HepG2 (cell line): ENCODE results near the gene VIT. TPM values are rescaled to one million over a fixed set of nuclear protein-coding genes. Genes with fewer than 3 reads are reported as not detected.

Experiments used
- BORCS8-MEF2B ChIP-seq: sonication (generic); formaldehyde crosslinking; IDR thresholded peaks from 2 replicates; pipeline ENCODE4 v1.8.0; 2022; ENCODE audit warnings: mild to moderate bottlenecking, missing genetic modification reagents
- EHMT2 ChIP-seq: fragments of 200-600 bp; sonication (generic); IDR thresholded peaks from 2 replicates; pipeline ENCODE4 v1.7.0; 2017; ENCODE audit warnings: antibody characterized with exemption, low read depth, low read length, borderline replicate concordance
- ELK4 ChIP-seq: sonication (generic); formaldehyde crosslinking; IDR thresholded peaks from 2 replicates; pipeline ENCODE4 v1.9.0; 2021; ENCODE audit warnings: missing genetic modification reagents, borderline replicate concordance
- FOXA1 ChIP-seq, 2 experiments: fragments of 450-650 bp in 1 of 2; sonication (generic) in 1 of 2; formaldehyde crosslinking in 1 of 2; IDR thresholded peaks; 2 replicates each; pipeline versions ENCODE4 v1.4.0 to v1.6.1; 2016 to 2020; ENCODE audit warnings: missing genetic modification reagents in 1 of 2
- FOXA3 ChIP-seq: IDR thresholded peaks from 2 replicates; pipeline ENCODE4 v1.6.1; 2016; ENCODE audit warnings: missing genetic modification reagents, missing compliant biosample characterization
- HNRNPK ChIP-seq: fragments of 200-400 bp; formaldehyde crosslinking; IDR thresholded peaks from 2 replicates; pipeline ENCODE4 v1.6.1; 2018; ENCODE audit warnings: low read length, low read depth, moderate library complexity, mild to moderate bottlenecking; ENCODE audit not compliant: poor library complexity, severe bottlenecking
- JUND ChIP-seq: sonication (generic); formaldehyde crosslinking; IDR thresholded peaks from 2 replicates; pipeline ENCODE4 v1.8.0; 2022; ENCODE audit warnings: mild to moderate bottlenecking, missing genetic modification reagents
- KDM1A ChIP-seq: IDR thresholded peaks from 2 replicates; pipeline ENCODE4 v1.6.1; 2016; ENCODE audit warnings: missing compliant biosample characterization
- SIX1 ChIP-seq: sonication (generic); formaldehyde crosslinking; IDR thresholded peaks from 2 replicates; pipeline ENCODE4 v1.4.0; 2020; ENCODE audit warnings: missing genetic modification reagents, borderline replicate concordance
- SP5 ChIP-seq: IDR thresholded peaks from 2 replicates; pipeline ENCODE4 v1.6.1; 2016; ENCODE audit warnings: low read depth, borderline replicate concordance
- ZBTB20 ChIP-seq: sonication (generic); formaldehyde crosslinking; IDR thresholded peaks from 2 replicates; pipeline ENCODE4 v1.8.1; 2023; ENCODE audit warnings: missing genetic modification reagents, low read depth, mild to moderate bottlenecking, borderline replicate concordance
- ZBTB21 ChIP-seq: sonication (generic); formaldehyde crosslinking; IDR thresholded peaks from 2 replicates; pipeline ENCODE4 v1.4.0; 2020; ENCODE audit warnings: missing genetic modification reagents
- ZBTB42 ChIP-seq: sonication (generic); formaldehyde crosslinking; IDR thresholded peaks from 2 replicates; pipeline ENCODE4 v1.5.0; 2020; ENCODE audit warnings: mild to moderate bottlenecking, missing genetic modification reagents
- ZNF17 ChIP-seq: sonication (generic); formaldehyde crosslinking; IDR thresholded peaks from 2 replicates; pipeline ENCODE4 v1.5.0; 2020; ENCODE audit warnings: mild to moderate bottlenecking, missing genetic modification reagents
- polyA plus RNA-seq, 8 experiments: library from polyadenylated mRNA; depleted of rRNA in 3 of 8; stranded (reverse) in 7 of 8; unstranded in 1 of 8; fragments of >200 nt; fragmentation: Illumina TruSeq in 4 of 8; extraction: Trizol in 4 of 8; gene quantifications; 2 replicates each; pipeline versions ENCODE4 v1.2.1 to v1.2.3, GENCODE V29; 2011 to 2016; ENCODE audit warnings: low read depth in 4 of 8, missing spikeins in 1 of 8, mixed read lengths in 1 of 8; ENCODE audit not compliant: insufficient read depth in 1 of 8
- total RNA-seq, 5 experiments: library from RNA; depleted of rRNA; stranded (reverse); fragments of >200 nt; fragmentation: Illumina TruSeq; extraction: Trizol; gene quantifications; 2 replicates each; pipeline ENCODE4 v1.2.3, GENCODE V29; 2016; ENCODE audit warnings: low read depth in 1 of 5
- TF ChIP-seq, protein P1 (sequence below): sonication (generic); formaldehyde crosslinking; IDR thresholded peaks from 2 replicates; pipeline ENCODE4 v1.4.0; 2020; ENCODE audit warnings: missing genetic modification reagents
- TF ChIP-seq, protein P2 (sequence below): sonication (generic); formaldehyde crosslinking; IDR thresholded peaks from 2 replicates; pipeline ENCODE4 v1.4.0; 2020; ENCODE audit warnings: missing genetic modification reagents, borderline replicate concordance
- TF ChIP-seq, protein P3 (sequence below): sonication (generic); formaldehyde crosslinking; IDR thresholded peaks from 2 replicates; pipeline ENCODE4 v1.4.0; 2020; ENCODE audit warnings: missing genetic modification reagents

VIT gene
- total and polyA plus RNA-seq, 2 of the 13 experiments (the other 11 are each of a cell fraction or from before 2014, with no cell fraction given): not detected

DNA sequence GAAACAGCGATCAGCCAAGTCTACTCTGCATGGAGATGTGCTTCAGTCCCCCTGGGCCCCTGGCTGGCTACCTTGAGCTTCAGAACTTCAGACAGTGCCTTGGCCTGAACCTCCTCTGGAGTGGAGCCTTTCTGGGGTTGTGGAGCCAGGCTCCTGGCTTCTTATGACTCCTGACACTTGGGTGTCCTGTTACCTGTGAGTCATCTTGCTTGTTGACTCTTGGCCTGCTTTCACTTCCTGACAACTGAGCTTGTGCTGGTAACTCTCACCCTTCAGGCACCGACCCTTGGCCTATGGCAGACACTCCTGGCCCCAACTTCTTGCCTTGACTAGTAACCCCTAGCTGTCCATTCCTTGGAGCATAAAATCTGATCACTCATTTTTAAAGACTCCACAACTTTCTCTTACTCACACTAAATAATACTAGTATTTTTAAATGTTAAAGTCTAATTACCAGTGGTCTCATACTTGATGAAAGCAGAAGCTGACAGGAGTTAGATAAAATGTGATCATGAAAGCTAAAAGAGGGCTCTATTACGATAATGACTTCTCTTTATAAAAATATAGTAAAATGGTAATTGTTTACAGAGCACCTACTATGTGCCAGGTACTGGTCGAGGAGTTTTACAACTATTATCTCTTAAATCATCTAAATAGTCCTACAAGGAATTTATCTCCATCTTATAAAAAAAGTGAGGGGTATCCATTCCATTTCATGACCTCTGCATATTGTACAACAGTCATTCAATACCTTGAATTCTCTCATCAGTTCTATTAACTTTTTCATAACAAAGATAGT lies 46.3 kb upstream of the VIT start (continued):
- TF ChIP-seq JUND (peak; percentile 93), HNRNPK (no peak), FOXA3 (CRISPR knock-in tag) (peak; percentile 99), ELK4 (CRISPR knock-in tag) (no peak), SIX1 (CRISPR knock-in tag) (peak; percentile 96; the same call in 1 of the 2 replicates), ZBTB21 (CRISPR knock-in tag) (no peak), BORCS8-MEF2B (CRISPR knock-in tag) (no peak), ZBTB42 (CRISPR knock-in tag) (no peak), SP5 (no peak), ZBTB20 (peak; percentile 34; the same call in 1 of the 2 replicates), FOXA1 (IDR thresholded peaks at IDR 0.05) (no peak), FOXA1 (CRISPR knock-in tag; IDR thresholded peaks at IDR 0.05) (peak; percentile 98), KDM1A (CRISPR knock-in tag) (no peak), ZNF17 (no peak), EHMT2 (no peak; the same call in 1 of the 2 replicates)
- TF ChIP-seq, protein P1, sequence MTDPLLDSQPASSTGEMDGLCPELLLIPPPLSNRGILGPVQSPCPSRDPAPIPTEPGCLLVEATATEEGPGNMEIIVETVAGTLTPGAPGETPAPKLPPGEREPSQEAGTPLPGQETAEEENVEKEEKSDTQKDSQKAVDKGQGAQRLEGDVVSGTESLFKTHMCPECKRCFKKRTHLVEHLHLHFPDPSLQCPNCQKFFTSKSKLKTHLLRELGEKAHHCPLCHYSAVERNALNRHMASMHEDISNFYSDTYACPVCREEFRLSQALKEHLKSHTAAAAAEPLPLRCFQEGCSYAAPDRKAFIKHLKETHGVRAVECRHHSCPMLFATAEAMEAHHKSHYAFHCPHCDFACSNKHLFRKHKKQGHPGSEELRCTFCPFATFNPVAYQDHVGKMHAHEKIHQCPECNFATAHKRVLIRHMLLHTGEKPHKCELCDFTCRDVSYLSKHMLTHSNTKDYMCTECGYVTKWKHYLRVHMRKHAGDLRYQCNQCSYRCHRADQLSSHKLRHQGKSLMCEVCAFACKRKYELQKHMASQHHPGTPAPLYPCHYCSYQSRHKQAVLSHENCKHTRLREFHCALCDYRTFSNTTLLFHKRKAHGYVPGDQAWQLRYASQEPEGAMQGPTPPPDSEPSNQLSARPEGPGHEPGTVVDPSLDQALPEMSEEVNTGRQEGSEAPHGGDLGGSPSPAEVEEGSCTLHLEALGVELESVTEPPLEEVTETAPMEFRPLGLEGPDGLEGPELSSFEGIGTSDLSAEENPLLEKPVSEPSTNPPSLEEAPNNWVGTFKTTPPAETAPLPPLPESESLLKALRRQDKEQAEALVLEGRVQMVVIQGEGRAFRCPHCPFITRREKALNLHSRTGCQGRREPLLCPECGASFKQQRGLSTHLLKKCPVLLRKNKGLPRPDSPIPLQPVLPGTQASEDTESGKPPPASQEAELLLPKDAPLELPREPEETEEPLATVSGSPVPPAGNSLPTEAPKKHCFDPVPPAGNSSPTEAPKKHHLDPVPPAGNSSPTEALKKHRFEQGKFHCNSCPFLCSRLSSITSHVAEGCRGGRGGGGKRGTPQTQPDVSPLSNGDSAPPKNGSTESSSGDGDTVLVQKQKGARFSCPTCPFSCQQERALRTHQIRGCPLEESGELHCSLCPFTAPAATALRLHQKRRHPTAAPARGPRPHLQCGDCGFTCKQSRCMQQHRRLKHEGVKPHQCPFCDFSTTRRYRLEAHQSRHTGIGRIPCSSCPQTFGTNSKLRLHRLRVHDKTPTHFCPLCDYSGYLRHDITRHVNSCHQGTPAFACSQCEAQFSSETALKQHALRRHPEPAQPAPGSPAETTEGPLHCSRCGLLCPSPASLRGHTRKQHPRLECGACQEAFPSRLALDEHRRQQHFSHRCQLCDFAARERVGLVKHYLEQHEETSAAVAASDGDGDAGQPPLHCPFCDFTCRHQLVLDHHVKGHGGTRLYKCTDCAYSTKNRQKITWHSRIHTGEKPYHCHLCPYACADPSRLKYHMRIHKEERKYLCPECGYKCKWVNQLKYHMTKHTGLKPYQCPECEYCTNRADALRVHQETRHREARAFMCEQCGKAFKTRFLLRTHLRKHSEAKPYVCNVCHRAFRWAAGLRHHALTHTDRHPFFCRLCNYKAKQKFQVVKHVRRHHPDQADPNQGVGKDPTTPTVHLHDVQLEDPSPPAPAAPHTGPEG: no peak
- TF ChIP-seq, protein P2, sequence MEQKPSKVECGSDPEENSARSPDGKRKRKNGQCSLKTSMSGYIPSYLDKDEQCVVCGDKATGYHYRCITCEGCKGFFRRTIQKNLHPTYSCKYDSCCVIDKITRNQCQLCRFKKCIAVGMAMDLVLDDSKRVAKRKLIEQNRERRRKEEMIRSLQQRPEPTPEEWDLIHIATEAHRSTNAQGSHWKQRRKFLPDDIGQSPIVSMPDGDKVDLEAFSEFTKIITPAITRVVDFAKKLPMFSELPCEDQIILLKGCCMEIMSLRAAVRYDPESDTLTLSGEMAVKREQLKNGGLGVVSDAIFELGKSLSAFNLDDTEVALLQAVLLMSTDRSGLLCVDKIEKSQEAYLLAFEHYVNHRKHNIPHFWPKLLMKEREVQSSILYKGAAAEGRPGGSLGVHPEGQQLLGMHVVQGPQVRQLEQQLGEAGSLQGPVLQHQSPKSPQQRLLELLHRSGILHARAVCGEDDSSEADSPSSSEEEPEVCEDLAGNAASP (CRISPR knock-in tag): peak; percentile 1; the same call in 1 of the 2 replicates
- TF ChIP-seq, protein P3, sequence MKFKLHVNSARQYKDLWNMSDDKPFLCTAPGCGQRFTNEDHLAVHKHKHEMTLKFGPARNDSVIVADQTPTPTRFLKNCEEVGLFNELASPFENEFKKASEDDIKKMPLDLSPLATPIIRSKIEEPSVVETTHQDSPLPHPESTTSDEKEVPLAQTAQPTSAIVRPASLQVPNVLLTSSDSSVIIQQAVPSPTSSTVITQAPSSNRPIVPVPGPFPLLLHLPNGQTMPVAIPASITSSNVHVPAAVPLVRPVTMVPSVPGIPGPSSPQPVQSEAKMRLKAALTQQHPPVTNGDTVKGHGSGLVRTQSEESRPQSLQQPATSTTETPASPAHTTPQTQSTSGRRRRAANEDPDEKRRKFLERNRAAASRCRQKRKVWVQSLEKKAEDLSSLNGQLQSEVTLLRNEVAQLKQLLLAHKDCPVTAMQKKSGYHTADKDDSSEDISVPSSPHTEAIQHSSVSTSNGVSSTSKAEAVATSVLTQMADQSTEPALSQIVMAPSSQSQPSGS (CRISPR knock-in tag): no peak
